Measurements from ENCODE around the gene NSG1.

Gene NSG1

GRCh38 chr4:4356106-4357041 is 30.5 kb upstream of the NSG1 start:
- no peak overlapping the region for H3K4ac ChIP-seq (ENCODE audit: low read depth, low read length)
- H3K36me3 ChIP-seq (ENCODE audit: control insufficient read depth, insufficient read depth, low read length), result no peaks in the 10 kb centered on the region
- H3K4me1 ChIP-seq (ENCODE audit: control insufficient read depth, low read depth, low read length), result no peaks in the 10 kb centered on the region
- no peak overlapping the region for H2BK120ac ChIP-seq (ENCODE audit: low read depth, low read length)
- no peak overlapping the region for H3K9ac ChIP-seq (ENCODE audit: low read length)
- no peak overlapping the region for H3K4me2 ChIP-seq (ENCODE audit: low read length)
- H3K23ac ChIP-seq (ENCODE audit: low read length), result no peak overlapping the region
- H4K8ac ChIP-seq (ENCODE audit: low read depth, low read length), result no peak overlapping the region
- no peaks in the 10 kb centered on the region for H3K79me1 ChIP-seq (ENCODE audit: low read length)
- no peak overlapping the region for H2BK15ac ChIP-seq (replicated peaks; ENCODE audit: low read depth)
- no peak for DNase-seq
- no peak overlapping the region for H2BK5ac ChIP-seq (ENCODE audit: low read length)
- no peaks in the 10 kb centered on the region for H3K27me3 ChIP-seq (ENCODE audit: insufficient read depth, low read length, poor library complexity)
- H2AK5ac ChIP-seq (ENCODE audit: low read length), result no peak overlapping the region
- H3K79me2 ChIP-seq (ENCODE audit: control insufficient read depth, insufficient read depth, low read length), result no peaks in the 10 kb centered on the region
- no peak overlapping the region for H3K18ac ChIP-seq (ENCODE audit: low read length)
- H4K5ac ChIP-seq (ENCODE audit: low read length), result no peak overlapping the region
- no peak overlapping the region for H3K27ac ChIP-seq (ENCODE audit: low read depth, low read length)
- no peak overlapping the region for H3K56ac ChIP-seq (ENCODE audit: low read length)
- no peak overlapping the region for H3K4me3 ChIP-seq (ENCODE audit: low read length)
- WGBS (ENCODE audit: extremely low coverage, insufficient coverage, low lambda C conversion rate), result no CpG with 5 or more reads among the region's 26 CpGs

- no peak overlapping the region for H3K4me3 ChIP-seq (ENCODE audit: low read length)
Observed at GRCh38 chr4:4358093-4358854, 28.6 kb upstream of the NSG1 start.

GRCh38 chr4:4361883-4362282 is 25.0 kb upstream of the NSG1 start:
- WGBS (ENCODE audit: extremely low coverage, insufficient coverage, low lambda C conversion rate), result no CpG with 5 or more reads among the region's 8 CpGs
- no peak overlapping the region for H2BK15ac ChIP-seq (replicated peaks; ENCODE audit: low read depth)
- H3K9ac ChIP-seq (ENCODE audit: low read length), result no peak overlapping the region
- H3K56ac ChIP-seq (ENCODE audit: low read length), result no peak overlapping the region
- H3K27me3 ChIP-seq (ENCODE audit: insufficient read depth, low read length, poor library complexity), result no peaks in the 10 kb centered on the region
- H4K5ac ChIP-seq (ENCODE audit: low read length), result no peak overlapping the region
- H2BK120ac ChIP-seq (ENCODE audit: low read depth, low read length), result no peak overlapping the region
- no peak overlapping the region for H4K8ac ChIP-seq (ENCODE audit: low read depth, low read length)
- no peak overlapping the region for H3K4me3 ChIP-seq (ENCODE audit: low read length)
- no peak overlapping the region for H3K4me2 ChIP-seq (ENCODE audit: low read length)
- no peaks in the 10 kb centered on the region for H3K79me2 ChIP-seq (ENCODE audit: control insufficient read depth, insufficient read depth, low read length)
- DNase-seq, result no peak
- no peak overlapping the region for H3K18ac ChIP-seq (ENCODE audit: low read length)
- H3K36me3 ChIP-seq (ENCODE audit: control insufficient read depth, insufficient read depth, low read length), result no peaks in the 10 kb centered on the region
- H3K23ac ChIP-seq (ENCODE audit: low read length), result no peak overlapping the region
- no peak overlapping the region for H3K27ac ChIP-seq (ENCODE audit: low read depth, low read length)
- no peaks in the 10 kb centered on the region for H3K4me1 ChIP-seq (ENCODE audit: control insufficient read depth, low read depth, low read length)
- no peak overlapping the region for H3K4ac ChIP-seq (ENCODE audit: low read depth, low read length)
- H2AK5ac ChIP-seq (ENCODE audit: low read length), result no peak overlapping the region
- no peak overlapping the region for H2BK5ac ChIP-seq (ENCODE audit: low read length)
- no peaks in the 10 kb centered on the region for H3K79me1 ChIP-seq (ENCODE audit: low read length)

More at GRCh38 chr4:4358093-4358854, 28.6 kb upstream of the NSG1 start:
- Histone ChIP-seq H3K4me2 (ENCODE audit: low read length) (no peak overlapping the region), H3K79me2 (ENCODE audit: control insufficient read depth, insufficient read depth, low read length) (no peaks in the 10 kb centered on the region), H3K4ac (ENCODE audit: low read depth, low read length) (no peak overlapping the region), H2BK15ac (replicated peaks; ENCODE audit: low read depth) (no peak overlapping the region), H3K18ac (ENCODE audit: low read length) (no peak overlapping the region), H3K4me1 (ENCODE audit: control insufficient read depth, low read depth, low read length) (no peaks in the 10 kb centered on the region), H3K9ac (ENCODE audit: low read length) (no peak overlapping the region), H3K23ac (ENCODE audit: low read length) (no peak overlapping the region), H3K36me3 (ENCODE audit: control insufficient read depth, insufficient read depth, low read length) (no peaks in the 10 kb centered on the region), H3K56ac (ENCODE audit: low read length) (no peak overlapping the region), H3K27me3 (ENCODE audit: insufficient read depth, low read length, poor library complexity) (no peaks in the 10 kb centered on the region), H3K79me1 (ENCODE audit: low read length) (no peaks in the 10 kb centered on the region), H4K5ac (ENCODE audit: low read length) (no peak overlapping the region), H2BK120ac (ENCODE audit: low read depth, low read length) (no peak overlapping the region), H4K8ac (ENCODE audit: low read depth, low read length) (no peak overlapping the region), H3K27ac (ENCODE audit: low read depth, low read length) (no peak overlapping the region), H2BK5ac (ENCODE audit: low read length) (no peak overlapping the region), H2AK5ac (ENCODE audit: low read length) (no peak overlapping the region)
- WGBS (ENCODE audit: extremely low coverage, insufficient coverage, low lambda C conversion rate), result no CpG with 5 or more reads among the region's 13 CpGs
- DNase-seq, result no peak

GRCh38 chr4:4362991-4363697 is 23.8 kb upstream of the NSG1 start:
- Histone ChIP-seq H3K4ac (ENCODE audit: low read depth, low read length) (no peak overlapping the region), H4K5ac (ENCODE audit: low read length) (no peak overlapping the region), H2BK120ac (ENCODE audit: low read depth, low read length) (no peak overlapping the region), H3K27me3 (ENCODE audit: insufficient read depth, low read length, poor library complexity) (no peaks in the 10 kb centered on the region), H3K56ac (ENCODE audit: low read length) (no peak overlapping the region), H2BK5ac (ENCODE audit: low read length) (no peak overlapping the region), H3K9ac (ENCODE audit: low read length) (no peak overlapping the region), H3K23ac (ENCODE audit: low read length) (no peak overlapping the region), H3K4me1 (ENCODE audit: control insufficient read depth, low read depth, low read length) (no peaks in the 10 kb centered on the region), H3K79me1 (ENCODE audit: low read length) (no peaks in the 10 kb centered on the region), H3K36me3 (ENCODE audit: control insufficient read depth, insufficient read depth, low read length) (no peaks in the 10 kb centered on the region), H3K4me2 (ENCODE audit: low read length) (no peak overlapping the region), H3K27ac (ENCODE audit: low read depth, low read length) (no peak overlapping the region), H2AK5ac (ENCODE audit: low read length) (no peak overlapping the region), H2BK15ac (replicated peaks; ENCODE audit: low read depth) (no peak overlapping the region), H4K8ac (ENCODE audit: low read depth, low read length) (no peak overlapping the region), H3K79me2 (ENCODE audit: control insufficient read depth, insufficient read depth, low read length) (no peaks in the 10 kb centered on the region), H3K18ac (ENCODE audit: low read length) (no peak overlapping the region), H3K4me3 (ENCODE audit: low read length) (no peak overlapping the region)
- no peak for DNase-seq
- no CpG with 5 or more reads among the region's 16 CpGs for WGBS (ENCODE audit: extremely low coverage, insufficient coverage, low lambda C conversion rate)

GRCh38 chr4:4364061-4364460 is 22.8 kb upstream of the NSG1 start:
- no peak overlapping the region for H3K4ac ChIP-seq (ENCODE audit: low read depth, low read length)
- no peak overlapping the region for H3K4me2 ChIP-seq (ENCODE audit: low read length)
- no peaks in the 10 kb centered on the region for H3K79me2 ChIP-seq (ENCODE audit: control insufficient read depth, insufficient read depth, low read length)
- no peak overlapping the region for H4K5ac ChIP-seq (ENCODE audit: low read length)
- WGBS (ENCODE audit: extremely low coverage, insufficient coverage, low lambda C conversion rate), result no CpG with 5 or more reads among the region's 3 CpGs
- no peak overlapping the region for H2AK5ac ChIP-seq (ENCODE audit: low read length)
- H3K23ac ChIP-seq (ENCODE audit: low read length), result no peak overlapping the region
- no peaks in the 10 kb centered on the region for H3K4me1 ChIP-seq (ENCODE audit: control insufficient read depth, low read depth, low read length)
- DNase-seq, result no peak
- no peak overlapping the region for H4K8ac ChIP-seq (ENCODE audit: low read depth, low read length)
- no peak overlapping the region for H2BK15ac ChIP-seq (replicated peaks; ENCODE audit: low read depth)
- no peak overlapping the region for H3K27ac ChIP-seq (ENCODE audit: low read depth, low read length)
- H2BK120ac ChIP-seq (ENCODE audit: low read depth, low read length), result no peak overlapping the region
- no peak overlapping the region for H3K4me3 ChIP-seq (ENCODE audit: low read length)
- H3K18ac ChIP-seq (ENCODE audit: low read length), result no peak overlapping the region
- no peaks in the 10 kb centered on the region for H3K36me3 ChIP-seq (ENCODE audit: control insufficient read depth, insufficient read depth, low read length)
- no peak overlapping the region for H3K56ac ChIP-seq (ENCODE audit: low read length)
- H3K9ac ChIP-seq (ENCODE audit: low read length), result no peak overlapping the region
- H3K79me1 ChIP-seq (ENCODE audit: low read length), result no peaks in the 10 kb centered on the region
- no peak overlapping the region for H2BK5ac ChIP-seq (ENCODE audit: low read length)
- H3K27me3 ChIP-seq (ENCODE audit: insufficient read depth, low read length, poor library complexity), result no peaks in the 10 kb centered on the region
